B cell (primary cell): ENCODE results near the gene ADAMTS12.

ENCODE experiments used
- CTCF ChIP-seq: fragments of 200-600 bp; IDR thresholded peaks from one replicate; pipeline ENCODE4 v1.8.0; 2022; ENCODE audit warnings: antibody characterized with exemption, mild to moderate bottlenecking
- EZH2 ChIP-seq: IDR thresholded peaks from 2 replicates; pipeline ENCODE4 v1.6.1; 2012; ENCODE audit warnings: borderline replicate concordance, low read depth, mild to moderate bottlenecking, moderate library complexity, low read length; ENCODE audit not compliant: insufficient read depth, poor library complexity, severe bottlenecking

- TF ChIP-seq CTCF (no peak), EZH2 (no peak)
Observed at GRCh38 chr5:33679791-33680190, 212.0 kb downstream of the ADAMTS12 start.
